Hematopoietic multipotent progenitor cell treated with erythropoietin and hydrocortisone succinate and interleukin-3 and kit ligand, for 17 days (in vitro differentiated cells): ENCODE data around the gene CCM2L.

Source experiments
- DNase-seq: peaks from one replicate; pipeline ENCODE4 v3.0.0-alpha.2; 2015; ENCODE audit warnings: low spot score

CCM2L gene

DNA sequence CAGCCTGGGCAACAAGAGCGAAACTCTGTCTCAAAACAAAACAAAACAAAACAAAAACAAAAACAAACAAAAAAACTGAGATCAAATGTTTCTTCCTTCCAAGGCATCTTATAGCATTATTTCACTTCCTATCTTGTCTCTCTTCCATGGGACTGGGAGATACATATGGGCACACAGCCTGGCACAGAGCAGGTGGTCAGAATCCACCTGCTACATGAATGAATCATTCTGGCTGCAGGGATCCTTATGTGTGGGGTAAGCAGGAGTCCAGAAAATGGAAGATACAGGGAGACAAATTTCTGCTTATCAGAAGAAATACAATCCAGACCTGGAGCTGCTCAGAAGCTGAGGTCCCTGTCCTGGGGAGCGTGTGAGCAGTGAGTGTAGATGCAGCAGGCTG is 18.2 kb upstream of the CCM2L start:
- no peak for DNase-seq

- no peak for DNase-seq
Measured at GRCh38 chr20:31996996-31997395, 13.2 kb upstream of the CCM2L start.

DNA sequence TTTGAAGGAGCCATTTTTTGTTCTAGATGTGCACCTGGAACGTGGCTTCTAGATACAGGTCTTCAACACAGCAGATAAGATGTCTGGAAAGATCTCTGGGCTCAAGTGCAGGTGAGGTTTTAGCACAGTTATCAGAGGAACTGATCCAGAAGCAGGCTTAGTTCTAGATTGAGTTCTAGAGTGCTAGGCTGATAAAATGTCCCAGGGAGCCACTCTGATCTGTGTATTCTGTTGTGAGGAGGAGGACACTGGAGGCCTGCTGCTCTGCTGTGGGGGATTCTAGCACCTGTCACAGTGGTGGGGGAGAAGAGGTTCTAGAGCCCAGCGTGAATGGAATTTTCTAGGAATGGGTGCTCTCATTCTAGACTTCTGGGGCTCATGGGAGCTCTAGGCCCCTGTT is 12.0 kb upstream of the CCM2L start:
- DNase-seq: no peak

DNA sequence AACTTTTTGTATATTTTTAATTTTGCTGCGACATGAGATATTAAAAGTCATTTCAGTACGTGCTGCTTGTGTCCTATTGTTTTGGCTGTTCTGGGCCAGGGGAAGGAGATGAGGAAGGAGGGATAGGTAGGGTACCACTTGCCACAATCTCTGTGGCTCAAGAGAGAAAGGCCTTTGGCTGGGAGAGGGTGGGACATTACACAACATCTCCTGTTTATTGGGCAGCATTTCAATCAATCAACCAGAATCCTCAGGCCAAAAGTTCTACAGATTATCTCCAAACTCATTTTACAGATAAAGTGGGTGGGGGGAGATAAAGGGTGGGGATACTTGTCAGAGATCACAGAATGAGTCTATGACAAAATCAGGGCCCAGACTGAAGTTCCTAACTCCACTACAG is 6.9 kb upstream of the CCM2L start:
- no peak for DNase-seq

DNA sequence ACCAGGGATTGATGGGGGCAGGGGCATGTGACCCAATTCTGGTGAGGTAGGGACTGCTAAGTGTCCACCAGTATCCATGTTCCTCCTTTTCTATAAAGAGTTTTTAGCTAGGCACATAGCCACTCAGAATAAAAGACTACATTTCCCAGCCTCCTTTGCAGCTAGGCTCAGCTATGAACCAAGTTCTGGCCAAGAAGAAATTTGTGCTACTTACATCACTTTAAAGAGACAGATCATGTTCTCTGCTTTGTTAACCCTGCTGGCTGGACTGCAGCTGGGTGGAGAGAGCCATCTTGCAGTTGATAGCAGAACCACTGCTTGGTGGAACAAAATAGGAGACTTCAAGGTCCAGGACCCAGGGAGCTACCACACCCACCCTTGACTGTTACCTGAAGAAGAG is 5.3 kb upstream of the CCM2L start:
- DNase-seq: no peak

DNA sequence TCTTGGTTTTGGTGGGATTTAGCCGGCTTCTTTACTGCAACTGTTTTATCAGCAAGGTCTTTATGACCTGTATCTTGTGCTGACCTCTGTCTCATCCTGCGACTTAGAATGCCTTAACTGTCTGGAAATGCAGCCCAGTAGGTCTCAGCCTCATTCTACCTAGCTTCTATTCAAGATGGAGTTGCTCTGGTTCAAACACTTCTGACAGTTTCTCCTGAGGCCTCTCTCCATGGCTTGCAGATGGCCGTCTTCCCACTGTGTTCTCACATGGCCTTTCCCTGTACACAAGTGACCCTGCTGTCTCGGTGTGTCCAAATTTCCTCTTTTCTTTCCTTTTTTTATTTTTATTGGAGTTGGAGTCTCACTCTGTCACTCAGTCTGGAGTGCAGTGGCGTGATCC is 4.2 kb upstream of the CCM2L start:
- DNase-seq: no peak

- DNase-seq: no peak
Measured at GRCh38 chr20:32006841-32007786, 3.1 kb upstream of the CCM2L start.

DNA sequence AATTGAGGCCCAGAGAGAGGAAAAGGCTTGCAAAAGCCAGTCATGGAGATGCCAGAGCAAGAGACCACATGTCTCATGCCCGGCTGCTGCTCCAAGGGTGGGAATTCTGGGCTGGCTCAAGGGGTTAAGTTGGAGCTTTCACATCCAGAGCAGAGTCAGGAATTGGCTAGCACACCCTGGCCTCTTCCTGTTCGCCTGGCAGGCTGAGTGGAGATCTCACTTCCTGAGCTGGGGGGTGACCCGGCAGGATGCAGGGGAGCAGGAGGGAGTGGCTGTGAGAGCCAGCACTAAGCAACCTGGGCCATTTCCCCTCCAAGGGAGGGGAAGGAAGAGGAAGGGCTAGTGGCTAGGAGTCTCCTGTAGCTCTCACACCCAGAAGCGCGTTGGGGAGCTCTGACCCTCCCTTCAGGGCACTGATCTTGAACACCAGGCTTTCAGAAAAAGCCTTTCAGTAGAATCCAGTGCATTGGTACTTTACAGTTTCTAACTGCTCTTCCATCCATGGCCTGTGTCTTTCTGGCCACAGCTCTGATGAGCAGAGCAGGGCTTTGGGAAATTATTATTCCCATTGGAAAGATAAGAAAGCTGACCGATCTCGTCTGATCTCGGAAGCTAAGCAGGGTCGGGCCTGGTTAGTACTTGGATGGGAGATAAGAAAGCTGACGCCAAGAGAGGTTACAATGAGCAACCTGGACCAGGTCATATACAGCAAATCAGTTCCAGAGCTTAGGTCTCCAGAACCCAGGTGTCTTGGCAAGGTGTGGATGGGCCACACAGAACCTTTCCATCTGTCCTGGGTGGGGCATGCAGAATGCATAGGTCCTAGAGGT is 2.2 kb upstream of the CCM2L start:
- DNase-seq: no peak

GRCh38 chr20:32009564-32009963 is 674 bp upstream of the CCM2L start:
- DNase-seq: no peak

GRCh38 chr20:32010666-32011065 is 428 bp downstream of the CCM2L start:
- DNase-seq: no peak

GRCh38 chr20:32012159-32012688 is 2.0 kb downstream of the CCM2L start:
- no peak for DNase-seq

DNA sequence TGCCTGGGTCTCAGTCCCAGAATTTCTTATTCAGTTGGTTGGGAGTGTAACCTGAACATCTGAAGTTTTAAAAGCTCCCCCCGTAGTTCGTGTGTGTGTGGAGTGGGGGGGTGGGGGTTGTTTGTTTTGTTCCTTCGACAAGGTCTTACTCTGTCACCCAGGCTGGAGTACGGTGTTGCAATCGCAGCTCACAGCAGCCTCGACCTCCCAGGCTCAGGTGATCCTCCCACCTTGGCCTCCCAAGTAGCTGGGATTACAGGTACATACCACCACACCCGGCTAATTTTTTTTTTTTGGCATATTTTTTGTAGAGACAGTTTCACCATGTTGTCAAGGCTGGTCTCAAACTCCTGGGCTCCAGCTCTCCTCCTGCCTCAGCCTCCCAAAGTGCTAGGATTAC is 3.1 kb downstream of the CCM2L start:
- no peak for DNase-seq

DNA sequence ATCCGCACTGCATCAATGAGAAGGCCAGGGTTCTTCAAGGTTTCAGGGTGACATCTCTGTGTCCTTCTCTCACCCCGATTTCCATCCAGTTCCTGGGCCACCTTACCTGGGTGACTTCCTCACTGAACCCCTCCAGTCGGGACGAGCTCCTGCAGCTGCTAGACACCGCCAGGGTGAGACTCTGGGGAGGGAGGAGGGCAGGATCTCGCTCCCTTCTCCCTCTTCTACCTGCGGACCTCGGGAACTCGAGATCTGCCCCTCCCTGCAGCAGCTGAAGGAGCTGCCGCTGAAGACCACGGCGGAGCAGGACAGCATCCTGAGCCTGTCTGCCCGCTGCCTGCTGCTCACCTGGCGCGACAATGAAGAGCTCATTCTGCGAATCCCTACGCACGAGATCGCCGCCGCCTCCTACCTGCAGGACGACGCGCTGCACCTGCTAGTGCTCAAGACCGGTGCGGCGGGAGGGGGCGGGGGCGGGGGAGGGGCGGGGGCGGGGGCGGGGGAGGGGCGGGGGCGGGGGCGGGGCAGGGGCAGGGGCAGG is 7.5 kb downstream of the CCM2L start:
- DNase-seq: no peak

GRCh38 chr20:32018269-32019155 is 8.3 kb downstream of the CCM2L start:
- DNase-seq: no peak

GRCh38 chr20:32019156-32019510 is 8.9 kb downstream of the CCM2L start:
- DNase-seq: no peak

GRCh38 chr20:32019563-32020463 is 9.6 kb downstream of the CCM2L start:
- no peak for DNase-seq

- no peak for DNase-seq
Measured at GRCh38 chr20:32021091-32021490, 10.9 kb downstream of the CCM2L start.

GRCh38 chr20:32024683-32025295 is 14.6 kb downstream of the CCM2L start:
- no peak for DNase-seq

- no peak for DNase-seq
Measured at GRCh38 chr20:32027643-32028042, 17.4 kb downstream of the CCM2L start.
